ENCODE measurements around the gene HSPBAP1. TPM values are rescaled to one million over a fixed set of nuclear protein-coding genes. Genes with fewer than 3 reads are reported as not detected.

HSPBAP1 gene, protein sequence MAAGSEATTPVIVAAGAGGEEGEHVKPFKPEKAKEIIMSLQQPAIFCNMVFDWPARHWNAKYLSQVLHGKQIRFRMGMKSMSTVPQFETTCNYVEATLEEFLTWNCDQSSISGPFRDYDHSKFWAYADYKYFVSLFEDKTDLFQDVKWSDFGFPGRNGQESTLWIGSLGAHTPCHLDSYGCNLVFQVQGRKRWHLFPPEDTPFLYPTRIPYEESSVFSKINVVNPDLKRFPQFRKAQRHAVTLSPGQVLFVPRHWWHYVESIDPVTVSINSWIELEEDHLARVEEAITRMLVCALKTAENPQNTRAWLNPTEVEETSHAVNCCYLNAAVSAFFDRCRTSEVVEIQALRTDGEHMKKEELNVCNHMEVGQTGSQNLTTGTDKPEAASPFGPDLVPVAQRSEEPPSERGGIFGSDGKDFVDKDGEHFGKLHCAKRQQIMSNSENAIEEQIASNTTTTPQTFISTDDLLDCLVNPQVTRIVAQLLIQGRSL
- 6.5 TPM for polyA plus RNA-seq (2013, experiment 1 of 2)
- polyA plus RNA-seq (2013, experiment 2 of 2): 7.0 TPM

DNA sequence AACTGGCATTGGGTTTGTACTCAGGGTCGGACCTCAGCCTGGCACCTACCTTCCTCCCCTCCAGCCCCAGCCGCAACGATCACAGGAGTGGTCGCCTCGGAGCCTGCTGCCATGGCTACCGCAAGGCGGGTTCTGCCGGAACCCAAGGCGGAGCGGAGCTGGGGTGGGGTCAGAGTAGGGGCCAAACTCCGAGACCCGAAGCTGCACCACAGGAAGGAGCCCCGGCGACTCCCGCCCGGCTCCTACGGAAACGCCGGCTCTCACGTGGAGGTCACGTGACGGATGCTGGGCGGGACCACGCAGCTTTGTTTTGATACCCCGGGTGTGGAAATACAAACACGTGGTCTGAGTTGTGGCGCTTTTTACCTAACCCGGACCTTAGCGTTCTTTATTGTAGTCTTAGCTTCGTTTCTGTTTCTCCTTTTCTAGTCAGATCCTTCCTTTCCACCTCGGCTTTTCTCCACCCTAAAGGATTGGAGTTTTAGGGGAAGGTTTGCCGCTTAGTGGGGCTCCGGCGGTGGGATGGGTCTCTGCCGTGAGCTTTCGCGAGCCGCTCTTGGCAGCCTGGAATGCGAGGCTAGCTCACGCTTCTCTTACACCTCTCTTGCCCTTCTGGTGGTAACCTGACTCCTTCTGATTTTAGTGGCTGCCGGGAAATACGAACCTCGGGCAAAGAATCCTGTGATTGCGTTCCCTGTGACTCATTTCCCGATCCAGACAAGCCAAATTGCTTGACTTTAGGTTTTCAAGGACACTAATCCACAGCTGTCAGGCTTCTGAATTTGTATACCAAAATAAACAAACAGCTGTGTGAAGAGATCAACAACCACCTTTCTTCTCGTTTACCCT is at the start of gene HSPBAP1:
Gene HSPBAP1 (minus strand): TSS at position 264 of the 849 bp plus-strand sequence. CDS start 151 bp downstream, at position 113.
- WGBS, 2 donors (ENCODE audit: extremely low coverage in 2 of 2, insufficient read length in 2 of 2, insufficient replicate concordance in 1 of 2): no CpG with 5 or more reads among the region's 46 CpGs

DNA sequence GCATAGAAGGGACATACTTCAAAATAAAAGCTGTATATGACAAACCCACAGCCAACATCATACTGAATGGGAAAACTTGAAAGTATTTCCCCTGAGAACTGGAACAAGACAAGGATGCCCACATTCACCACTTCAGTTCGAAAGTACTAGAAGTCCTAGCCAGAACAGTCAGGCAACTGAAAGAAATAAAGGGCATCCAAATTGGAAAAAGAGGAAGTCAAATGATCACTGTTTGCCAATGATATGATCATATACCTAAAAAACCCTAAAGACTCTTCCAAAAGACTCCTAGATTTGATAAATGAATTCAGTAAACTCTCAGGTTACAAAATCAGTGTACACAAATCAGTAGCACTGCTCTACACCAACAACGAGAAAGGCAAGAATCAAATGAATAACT is 42.0 kb upstream of the HSPBAP1 start:
- no peak overlapping the region for H3K9ac ChIP-seq (ENCODE audit: low read depth, low read length, poor library complexity)
- no peak overlapping the region for H2BK12ac ChIP-seq (ENCODE audit: low read length)
- H4K8ac ChIP-seq (ENCODE audit: low read depth, low read length): no peak overlapping the region
- no peak overlapping the region for H2BK120ac ChIP-seq (ENCODE audit: low read depth, low read length)
- no peak for DNase-seq (ENCODE audit: low spot score)
- no peaks in the 10 kb centered on the region for H3K4me1 ChIP-seq (ENCODE audit: control insufficient read depth in 2 of 2, insufficient read depth in 1 of 2, low read depth in 1 of 2, low read length in 2 of 2)
- no peak overlapping the region for H3K18ac ChIP-seq (ENCODE audit: low read length)
- no peak overlapping the region for H2BK15ac ChIP-seq (ENCODE audit: low read length)
- H3K27me3 ChIP-seq (ENCODE audit: control insufficient read depth in 3 of 3, insufficient read depth in 3 of 3, low read depth in 1 of 3, low read length in 3 of 3): no peaks in the 10 kb centered on the region
- peaks cover 3 to 38% of the 10 kb centered on the region in 2 donors for H3K36me3 ChIP-seq (replicated peaks in 1 of 2; ENCODE audit: control insufficient read depth in 2 of 2, insufficient read depth in 2 of 2, low read length in 2 of 2)
- no peaks in the 10 kb centered on the region for H3K79me1 ChIP-seq (ENCODE audit: low read depth, low read length)
- no CpG with 5 or more reads among the region's 2 CpGs for WGBS, 2 donors (ENCODE audit: extremely low coverage in 2 of 2, insufficient read length in 2 of 2, insufficient replicate concordance in 1 of 2)
- no peak overlapping the region for H2AK5ac ChIP-seq (ENCODE audit: low read depth, low read length)
- H2AFZ ChIP-seq (ENCODE audit: low read length): no peak overlapping the region
- no peak overlapping the region for H3K14ac ChIP-seq (ENCODE audit: low read length)
- H3K9me3 ChIP-seq (replicated peaks in 1 of 2; ENCODE audit: control insufficient read depth in 2 of 2, insufficient read depth in 1 of 2, low read depth in 1 of 2, low read length in 2 of 2): peaks cover 0 to 24% of the 10 kb centered on the region in 2 donors
- H4K91ac ChIP-seq (ENCODE audit: low read depth, low read length, poor library complexity): no peak overlapping the region
- H3K4me2 ChIP-seq (ENCODE audit: insufficient read depth, low read length, poor library complexity, severe bottlenecking): no peak overlapping the region
- no peak overlapping the region for H3K23ac ChIP-seq (ENCODE audit: low read depth, low read length, poor library complexity)
- H3K4ac ChIP-seq (ENCODE audit: low read length): no peak overlapping the region
- H3K27ac ChIP-seq (replicated peaks; ENCODE audit: low read length): no peak overlapping the region
- no peak overlapping the region for H3K4me3 ChIP-seq (ENCODE audit: low read length in 2 of 2)
- no peak overlapping the region for H2BK5ac ChIP-seq (ENCODE audit: low read length)

More for the DNA sequence above, at the start of gene HSPBAP1:
- Histone ChIP-seq H3K79me1 (ENCODE audit: low read depth, low read length) (no peaks in the 10 kb centered on the region), H2AFZ (ENCODE audit: low read length) (peak within 1 kb of the TSS; percentile 85), H3K14ac (ENCODE audit: low read length) (peak within 1 kb of the TSS; percentile 22), H3K9ac (ENCODE audit: low read depth, low read length, poor library complexity) (peak within 1 kb of the TSS; percentile 65), H2AK5ac (ENCODE audit: low read depth, low read length) (no peak within 1 kb of the TSS), H2BK12ac (ENCODE audit: low read length) (no peak within 1 kb of the TSS), H4K8ac (ENCODE audit: low read depth, low read length) (no peak within 1 kb of the TSS), H3K4me1 (ENCODE audit: control insufficient read depth in 2 of 2, insufficient read depth in 1 of 2, low read depth in 1 of 2, low read length in 2 of 2) (peaks cover 4% of the 10 kb centered on the region in 2 donors), H4K91ac (ENCODE audit: low read depth, low read length, poor library complexity) (no peak within 1 kb of the TSS), H3K36me3 (replicated peaks in 1 of 2; ENCODE audit: control insufficient read depth in 2 of 2, insufficient read depth in 2 of 2, low read length in 2 of 2) (no peaks in the 10 kb centered on the region), H3K4ac (ENCODE audit: low read length) (no peak within 1 kb of the TSS), H3K4me2 (ENCODE audit: insufficient read depth, low read length, poor library complexity, severe bottlenecking) (peak within 1 kb of the TSS; percentile 92), H2BK120ac (ENCODE audit: low read depth, low read length) (no peak within 1 kb of the TSS), H3K4me3 (ENCODE audit: low read length in 2 of 2) (peak within 1 kb of the TSS; percentile 55 to 82), H3K27ac (replicated peaks; ENCODE audit: low read length) (peak within 1 kb of the TSS; percentile 67), H3K18ac (ENCODE audit: low read length) (peak within 1 kb of the TSS; percentile 86), H2BK5ac (ENCODE audit: low read length) (no peak within 1 kb of the TSS), H3K9me3 (replicated peaks in 1 of 2; ENCODE audit: control insufficient read depth in 2 of 2, insufficient read depth in 1 of 2, low read depth in 1 of 2, low read length in 2 of 2) (peaks cover 0 to 4% of the 10 kb centered on the region in 2 donors), H3K27me3 (ENCODE audit: control insufficient read depth in 3 of 3, insufficient read depth in 3 of 3, low read depth in 1 of 3, low read length in 3 of 3) (no peaks in the 10 kb centered on the region), H3K23ac (ENCODE audit: low read depth, low read length, poor library complexity) (no peak within 1 kb of the TSS), H2BK15ac (ENCODE audit: low read length) (no peak within 1 kb of the TSS)
- DNase-seq (ENCODE audit: low spot score): peak; percentile 86

GRCh38 chr3:122828281-122828680 is 34.6 kb upstream of the HSPBAP1 start:
- Histone ChIP-seq H3K9me3 (replicated peaks in 1 of 2; ENCODE audit: control insufficient read depth in 2 of 2, insufficient read depth in 1 of 2, low read depth in 1 of 2, low read length in 2 of 2) (peaks cover 0 to 5% of the 10 kb centered on the region in 2 donors), H2BK120ac (ENCODE audit: low read depth, low read length) (no peak overlapping the region), H3K23ac (ENCODE audit: low read depth, low read length, poor library complexity) (no peak overlapping the region), H3K4me2 (ENCODE audit: insufficient read depth, low read length, poor library complexity, severe bottlenecking) (no peak overlapping the region), H2BK15ac (ENCODE audit: low read length) (no peak overlapping the region), H3K14ac (ENCODE audit: low read length) (no peak overlapping the region), H2BK12ac (ENCODE audit: low read length) (no peak overlapping the region), H2AK5ac (ENCODE audit: low read depth, low read length) (no peak overlapping the region), H4K8ac (ENCODE audit: low read depth, low read length) (no peak overlapping the region), H4K91ac (ENCODE audit: low read depth, low read length, poor library complexity) (no peak overlapping the region), H3K36me3 (replicated peaks in 1 of 2; ENCODE audit: control insufficient read depth in 2 of 2, insufficient read depth in 2 of 2, low read length in 2 of 2) (peaks cover 5 to 47% of the 10 kb centered on the region in 2 donors), H3K79me1 (ENCODE audit: low read depth, low read length) (no peaks in the 10 kb centered on the region), H3K27me3 (ENCODE audit: control insufficient read depth in 3 of 3, insufficient read depth in 3 of 3, low read depth in 1 of 3, low read length in 3 of 3) (no peaks in the 10 kb centered on the region), H3K4ac (ENCODE audit: low read length) (no peak overlapping the region), H2BK5ac (ENCODE audit: low read length) (no peak overlapping the region), H3K9ac (ENCODE audit: low read depth, low read length, poor library complexity) (no peak overlapping the region), H3K27ac (replicated peaks; ENCODE audit: low read length) (no peak overlapping the region), H3K4me3 (ENCODE audit: low read length in 2 of 2) (no peak overlapping the region), H3K4me1 (ENCODE audit: control insufficient read depth in 2 of 2, insufficient read depth in 1 of 2, low read depth in 1 of 2, low read length in 2 of 2) (no peaks in the 10 kb centered on the region), H3K18ac (ENCODE audit: low read length) (no peak overlapping the region), H2AFZ (ENCODE audit: low read length) (no peak overlapping the region)
- no peak for DNase-seq (ENCODE audit: low spot score)
- no CpG with 5 or more reads among the region's 4 CpGs for WGBS, 2 donors (ENCODE audit: extremely low coverage in 2 of 2, insufficient read length in 2 of 2, insufficient replicate concordance in 1 of 2)
